SJSA1 (cell line): ENCODE data around the gene ANKRD33B. TPM values are rescaled to one million over a fixed set of nuclear protein-coding genes. Genes with fewer than 3 reads are reported as not detected.
"Not testable (repeated sequence)": the region's sequence is repeated elsewhere in the genome, so short reads cannot be mapped to it uniquely, and the experiment has no call there.

Source experiments
- DNase-seq, 2 experiments: peaks; one replicate each; pipeline ENCODE4 v3.0.0-alpha.2; 2015 to 2020; ENCODE audit warnings: low spot score in 2 of 2, low read depth in 1 of 2
- H3K27ac ChIP-seq: fragments of 250-450 bp; sonication (Bioruptor Pico); 2 replicates; pipeline ENCODE4 v1.5.1; 2020; ENCODE audit warnings: mild to moderate bottlenecking, moderate library complexity
- H3K27me3 ChIP-seq: fragments of 250-450 bp; sonication (Bioruptor Pico); replicated peaks from 2 replicates; pipeline ENCODE4 v1.5.1; 2020; ENCODE audit warnings: mild to moderate bottlenecking, moderate library complexity
- H3K36me3 ChIP-seq: fragments of 250-450 bp; sonication (Bioruptor Pico); 2 replicates; pipeline ENCODE4 v1.5.1; 2020; ENCODE audit warnings: mild to moderate bottlenecking
- H3K4me1 ChIP-seq: fragments of 250-450 bp; sonication (Bioruptor Pico); replicated peaks from 2 replicates; pipeline ENCODE4 v1.6.1; 2021; ENCODE audit warnings: mild to moderate bottlenecking
- H3K4me3 ChIP-seq: fragments of 250-450 bp; sonication (Bioruptor Pico); 2 replicates; pipeline ENCODE4 v1.5.1; 2020; ENCODE audit warnings: mild to moderate bottlenecking
- H3K9me3 ChIP-seq: fragments of 250-450 bp; sonication (Bioruptor Pico); replicated peaks from 2 replicates; pipeline ENCODE4 v1.5.1; 2020; ENCODE audit warnings: mild to moderate bottlenecking
- total RNA-seq: library from RNA; depleted of rRNA; stranded (reverse); fragments of >200 nt; shearing (Covaris generic); gene quantifications from 2 replicates; pipeline ENCODE4 v1.2.3, GENCODE V29; 2014

Gene ANKRD33B
- total RNA-seq, 1 experiment from 2014 or later = 10.3 TPM

GRCh38 chr5:10623305-10623910, 59.5 kb downstream of the ANKRD33B start:
- peaks cover 26% of the 10 kb centered on the region for H3K36me3 ChIP-seq
- H3K27ac ChIP-seq = no peak overlapping the region
- no peaks in the 10 kb centered on the region for H3K9me3 ChIP-seq
- H3K4me1 ChIP-seq = peaks cover 22% of the 10 kb centered on the region
- no peaks in the 10 kb centered on the region for H3K27me3 ChIP-seq
- no peak overlapping the region for H3K4me3 ChIP-seq
- DNase-seq = no peak

DNA sequence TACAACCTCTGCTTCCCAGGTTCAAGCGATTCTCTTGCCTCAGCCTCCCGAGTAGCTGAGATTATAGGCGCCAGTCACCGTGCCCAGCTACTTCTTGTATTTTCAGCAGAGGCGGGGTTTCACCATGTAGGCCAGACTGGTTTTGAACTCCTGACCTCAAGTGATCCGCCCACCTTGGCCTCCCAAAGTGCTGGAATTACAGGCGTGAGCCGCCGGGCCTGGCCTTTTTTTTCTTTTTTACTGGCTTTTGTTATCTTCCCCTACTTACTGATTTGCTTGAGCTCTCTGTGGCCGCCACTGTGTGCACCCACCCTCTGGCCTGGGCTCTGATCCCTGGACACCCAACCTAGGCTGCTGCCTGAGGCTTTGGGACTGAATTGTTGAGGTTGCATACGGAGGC, 60.3 kb downstream of the ANKRD33B start:
- Histone ChIP-seq H3K36me3 (peaks cover 18% of the 10 kb centered on the region), H3K27ac (no peak overlapping the region)

DNA sequence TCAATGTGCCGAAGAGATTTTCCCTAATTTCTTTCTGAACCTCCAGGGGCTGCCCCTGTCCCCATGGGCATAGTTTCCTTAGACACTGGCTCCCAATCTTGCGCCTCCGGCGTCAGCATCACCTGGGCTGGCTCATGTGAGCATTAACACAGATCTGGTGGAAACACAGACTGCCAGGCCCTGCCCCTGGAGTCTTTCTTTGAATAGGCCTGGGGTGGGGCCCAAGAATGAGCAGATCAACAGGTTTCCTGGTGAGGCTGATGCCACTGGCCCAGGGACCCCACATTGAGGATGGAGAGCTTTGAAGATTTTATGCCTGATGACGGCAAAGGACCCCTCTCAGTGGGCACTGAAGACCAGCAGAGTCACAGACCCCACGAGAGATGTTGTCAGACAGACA, 60.8 kb downstream of the ANKRD33B start:
- Histone ChIP-seq H3K4me3 (no peak overlapping the region), H3K27me3 (no peaks in the 10 kb centered on the region), H3K9me3 (no peaks in the 10 kb centered on the region), H3K36me3 (peaks cover 15% of the 10 kb centered on the region; the same call in 1 of the 2 replicates), H3K27ac (no peak overlapping the region), H3K4me1 (peaks cover 22% of the 10 kb centered on the region)
- DNase-seq = no peak

More for the DNA sequence above, 60.3 kb downstream of the ANKRD33B start:
- no peak overlapping the region for H3K4me3 ChIP-seq
- no peaks in the 10 kb centered on the region for H3K9me3 ChIP-seq
- H3K4me1 ChIP-seq = peaks cover 22% of the 10 kb centered on the region
- H3K27me3 ChIP-seq = no peaks in the 10 kb centered on the region
- no peak for DNase-seq

DNA sequence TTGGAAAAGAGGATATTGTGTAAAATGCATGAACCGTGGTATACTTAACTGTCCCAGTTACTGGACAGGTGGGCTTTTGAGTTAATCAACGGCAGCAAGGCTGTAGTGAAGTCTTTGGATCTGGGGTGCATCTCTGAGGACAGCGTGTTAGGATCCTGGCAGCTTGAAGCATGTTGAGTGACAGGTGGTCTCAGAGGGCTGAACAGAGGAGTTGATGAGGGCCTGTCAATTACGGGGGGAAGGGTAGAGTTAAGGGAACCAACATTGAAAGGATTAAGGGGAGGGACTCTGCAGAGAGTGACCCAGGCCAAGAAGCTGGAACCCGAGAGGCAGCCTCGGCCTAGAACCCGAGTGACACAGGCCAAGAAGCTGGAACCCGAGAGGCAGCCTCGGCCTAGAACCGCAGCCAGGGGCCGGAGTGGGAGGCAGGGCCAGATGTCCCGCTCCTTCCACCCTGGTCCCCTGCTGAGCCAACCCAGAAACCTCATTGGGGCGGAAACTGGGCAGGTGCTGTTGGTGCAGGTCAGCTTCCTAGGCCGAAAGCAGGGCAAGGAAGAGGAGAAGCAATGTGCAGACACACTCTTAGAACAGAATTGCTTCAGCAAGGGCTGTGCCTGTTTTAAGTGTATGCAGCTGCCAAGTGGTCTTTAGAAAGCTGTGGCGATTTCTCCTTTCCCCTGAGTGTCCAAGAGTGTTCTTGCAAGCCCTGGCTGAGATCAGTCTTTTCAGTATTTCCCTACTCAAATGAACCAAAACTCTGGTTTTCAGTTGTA, 62.0 kb downstream of the ANKRD33B start:
- H3K4me3 ChIP-seq = no peak overlapping the region
- no peak overlapping the region for H3K27ac ChIP-seq
- no peak for DNase-seq
- no peaks in the 10 kb centered on the region for H3K27me3 ChIP-seq
- peaks cover 25% of the 10 kb centered on the region for H3K4me1 ChIP-seq
- H3K36me3 ChIP-seq = peaks cover 11% of the 10 kb centered on the region; the same call in 1 of the 2 replicates
- H3K9me3 ChIP-seq = no peaks in the 10 kb centered on the region

DNA sequence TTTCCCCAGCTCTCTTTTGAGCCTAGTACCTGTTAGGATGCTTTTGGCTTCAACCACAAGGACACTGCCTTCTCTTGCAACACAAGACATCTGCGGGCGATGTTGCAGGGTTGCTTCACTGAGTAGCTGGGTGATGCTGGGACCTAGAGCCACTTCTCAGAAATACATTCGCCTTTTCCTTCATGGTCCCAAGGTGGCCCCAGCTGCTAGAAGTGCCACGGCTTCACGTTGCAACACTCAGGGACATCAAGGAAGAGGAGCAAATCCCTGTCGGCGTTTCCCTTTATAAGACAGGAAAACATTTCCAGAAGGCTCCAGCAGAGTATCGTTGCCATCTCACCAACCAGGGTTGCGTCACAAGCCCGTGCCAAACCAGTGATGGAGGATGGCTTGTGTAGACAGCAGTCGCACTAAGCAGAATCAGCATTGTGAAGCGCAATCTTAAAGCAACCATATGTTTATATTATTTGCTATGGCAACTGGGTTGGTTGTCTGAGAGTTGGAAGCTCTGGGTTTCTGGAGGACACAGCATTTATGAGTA, 62.7 kb downstream of the ANKRD33B start:
- Histone ChIP-seq H3K27ac (peak overlapping the region; percentile 34), H3K4me3 (no peak overlapping the region), H3K4me1 (peaks cover 30% of the 10 kb centered on the region), H3K9me3 (no peaks in the 10 kb centered on the region), H3K27me3 (no peaks in the 10 kb centered on the region), H3K36me3 (peaks cover 4% of the 10 kb centered on the region; the same call in 1 of the 2 replicates)
- DNase-seq = no peak

DNA sequence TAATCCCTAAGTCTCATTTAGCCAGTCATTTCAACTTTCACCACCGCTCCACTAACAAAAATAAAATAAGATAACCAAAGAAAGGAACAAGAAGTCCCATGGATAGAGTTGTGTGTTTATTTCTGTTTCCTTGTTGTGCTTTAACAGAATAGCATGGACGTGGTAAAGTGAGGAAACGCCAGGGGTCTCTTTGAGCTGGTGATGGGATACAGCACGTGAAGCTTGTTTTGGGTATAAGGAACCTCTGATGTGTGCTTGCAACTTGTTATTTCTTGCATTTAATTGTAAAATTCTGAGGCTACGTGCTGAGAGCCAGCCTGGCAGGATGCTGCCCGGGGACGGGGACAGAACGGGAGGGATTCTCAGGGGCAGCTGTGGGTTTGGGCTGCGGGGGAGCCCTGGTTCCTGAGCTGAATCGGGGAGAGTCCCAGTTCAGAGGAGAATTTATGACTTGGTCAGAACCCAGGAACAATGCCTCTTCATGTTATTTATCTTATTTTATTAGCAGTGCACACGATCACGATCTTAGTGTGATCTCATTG, 63.4 kb downstream of the ANKRD33B start:
- Histone ChIP-seq H3K4me1 (peaks cover 30% of the 10 kb centered on the region), H3K27ac (peak overlapping the region; percentile 34), H3K4me3 (peak overlapping the region; percentile 8), H3K27me3 (no peaks in the 10 kb centered on the region), H3K9me3 (no peaks in the 10 kb centered on the region), H3K36me3 (peaks cover 3% of the 10 kb centered on the region; the same call in 1 of the 2 replicates)
- DNase-seq = no peak

DNA sequence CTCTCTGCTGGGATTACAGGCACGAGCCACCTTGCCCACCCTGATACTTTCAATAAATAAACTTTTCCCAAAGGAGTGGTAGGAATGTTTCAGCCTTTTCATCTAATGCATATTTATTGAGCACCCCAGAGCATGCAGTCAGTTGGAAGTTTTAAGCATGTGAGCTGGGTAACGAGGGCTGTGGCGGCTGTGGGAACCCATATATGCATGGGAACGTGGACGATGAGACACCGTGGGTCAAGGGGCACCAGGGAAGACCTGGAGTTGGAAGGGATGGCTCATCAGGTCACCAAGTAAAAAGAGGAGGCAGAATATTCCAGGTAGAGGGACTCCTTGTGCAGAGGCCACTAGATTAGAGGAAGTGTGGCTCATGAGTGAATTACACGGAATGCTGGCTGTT, 64.7 kb downstream of the ANKRD33B start:
- Histone ChIP-seq H3K27me3 (no peaks in the 10 kb centered on the region), H3K4me1 (peaks cover 42% of the 10 kb centered on the region), H3K36me3 (no peaks in the 10 kb centered on the region), H3K4me3 (no peak overlapping the region), H3K9me3 (no peaks in the 10 kb centered on the region), H3K27ac (no peak overlapping the region)
- no peak for DNase-seq

DNA sequence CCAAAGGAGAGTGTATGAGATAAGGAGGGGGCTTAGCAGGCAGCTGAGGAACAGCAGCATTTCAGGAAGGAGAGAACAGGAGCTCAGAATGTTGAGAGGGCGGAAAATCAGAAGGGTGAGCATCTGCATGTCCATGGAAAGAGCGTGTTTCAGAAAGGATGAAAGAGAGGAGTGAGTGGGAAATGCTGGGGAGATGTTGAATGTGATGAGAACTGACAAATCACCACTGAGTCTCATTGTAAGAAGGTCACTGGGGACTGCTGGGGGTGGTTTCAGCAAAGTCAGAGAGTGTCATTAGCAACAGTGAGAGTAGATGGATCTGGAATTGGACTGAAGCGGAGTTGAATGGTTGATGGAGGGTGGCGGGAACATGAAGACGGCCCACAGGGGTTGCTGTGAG, 65.8 kb downstream of the ANKRD33B start:
- H3K36me3 ChIP-seq = no peaks in the 10 kb centered on the region
- no peak overlapping the region for H3K4me3 ChIP-seq
- no peak for DNase-seq

DNA sequence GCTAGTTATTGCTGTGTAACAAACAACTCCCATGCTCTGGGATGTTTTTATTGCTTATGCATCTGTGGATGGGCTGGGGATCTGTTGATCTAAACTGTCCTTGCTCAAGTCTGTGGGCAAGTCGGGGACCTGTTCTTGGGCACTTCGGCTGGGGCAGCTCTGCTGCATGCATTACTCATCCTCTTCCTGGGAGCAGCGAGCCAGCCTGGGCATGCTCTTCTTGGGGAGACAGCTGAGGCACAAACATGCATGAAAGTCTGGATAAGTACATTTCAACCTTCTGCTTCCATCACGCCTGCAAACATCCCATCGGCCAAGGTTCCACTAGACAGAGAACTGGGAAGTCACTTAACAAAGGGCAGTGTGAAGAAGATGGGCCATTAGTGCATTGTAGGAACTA, 66.3 kb downstream of the ANKRD33B start:
- Histone ChIP-seq H3K36me3 (no peaks in the 10 kb centered on the region), H3K27ac (no peak overlapping the region), H3K4me1 (peaks cover 55% of the 10 kb centered on the region), H3K27me3 (no peaks in the 10 kb centered on the region), H3K9me3 (no peaks in the 10 kb centered on the region), H3K4me3 (no peak overlapping the region)
- no peak for DNase-seq

More for the DNA sequence above, 65.8 kb downstream of the ANKRD33B start:
- Histone ChIP-seq H3K9me3 (no peaks in the 10 kb centered on the region), H3K4me1 (peaks cover 50% of the 10 kb centered on the region), H3K27me3 (no peaks in the 10 kb centered on the region), H3K27ac (no peak overlapping the region)

- DNase-seq, H3K4me3 ChIP-seq, H3K27me3 ChIP-seq, H3K36me3 ChIP-seq, H3K9me3 ChIP-seq: not testable (repeated sequence)
- Histone ChIP-seq H3K4me1 (peaks cover 61% of the 10 kb centered on the region), H3K27ac (peak overlapping the region; percentile 95)
Observed at GRCh38 chr5:10630744-10631143, 66.9 kb downstream of the ANKRD33B start.

DNA sequence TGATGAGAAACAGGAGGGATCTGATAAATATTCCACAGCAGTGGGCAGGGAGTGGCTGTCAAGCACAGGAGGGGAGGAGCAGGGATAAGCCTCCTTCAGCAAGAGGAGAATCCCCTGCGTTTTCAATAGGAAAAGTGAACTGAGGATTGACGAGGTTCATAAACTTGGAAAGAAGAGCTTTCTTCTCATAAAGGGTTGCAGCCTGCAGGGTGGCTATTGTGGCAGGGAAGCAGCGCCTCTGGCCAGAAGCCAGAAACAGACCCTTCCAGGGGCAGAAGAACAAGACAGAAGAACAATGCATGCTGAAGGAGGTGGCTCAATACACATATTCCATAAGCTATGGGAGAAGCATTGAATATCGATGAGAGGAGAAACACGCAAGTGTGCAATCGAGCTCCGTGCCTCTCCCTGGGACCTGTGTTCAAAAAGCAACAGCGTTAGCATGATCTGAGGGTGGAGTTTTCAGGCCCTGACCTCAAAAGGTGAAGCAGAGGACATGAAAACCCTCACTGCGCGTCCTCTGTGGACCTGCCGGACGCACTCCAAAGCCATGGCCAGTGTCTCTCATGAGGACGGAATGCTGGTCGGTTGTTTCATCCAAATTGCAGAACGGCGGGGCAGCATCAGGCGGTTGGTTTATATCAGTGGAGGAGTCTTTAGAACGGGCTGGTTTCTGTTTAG, 67.6 kb downstream of the ANKRD33B start:
- peak overlapping the region; percentile 95 for H3K27ac ChIP-seq
- DNase-seq = peak in 1 of 2 experiments; percentile 68

GRCh38 chr5:10632110-10632761, 68.4 kb downstream of the ANKRD33B start:
- no peaks in the 10 kb centered on the region for H3K9me3 ChIP-seq
- peak overlapping the region; percentile 24 for H3K4me3 ChIP-seq
- peak; percentile 97 to 100 for DNase-seq
- peaks cover 64% of the 10 kb centered on the region for H3K4me1 ChIP-seq
- H3K27ac ChIP-seq = peak overlapping the region; percentile 95
- H3K36me3 ChIP-seq = peaks cover 3% of the 10 kb centered on the region; the same call in 1 of the 2 replicates
- H3K27me3 ChIP-seq = no peaks in the 10 kb centered on the region

More for the DNA sequence above, 67.6 kb downstream of the ANKRD33B start:
- Histone ChIP-seq H3K4me1 (peaks cover 67% of the 10 kb centered on the region), H3K9me3 (no peaks in the 10 kb centered on the region), H3K36me3 (no peaks in the 10 kb centered on the region; the same call in 1 of the 2 replicates), H3K4me3 (peak overlapping the region; percentile 24), H3K27me3 (no peaks in the 10 kb centered on the region)
